ENCODE measurements around the gene STXBP5. TPM values are rescaled to one million over a fixed set of nuclear protein-coding genes. Genes with fewer than 3 reads are reported as not detected.

STXBP5 gene
- total and polyA plus RNA-seq, 2 of the 4 experiments (the other 2 are of a cell fraction), result 13.2 to 46.4 TPM

Small RNA genes within 50 kb of the gene (microRNA-seq; reads per million reads assigned to microRNA genes)
- gene AL355365.1 (ENCODE audit: insufficient read depth, insufficient read length), result not detected

Small RNA genes within 50 kb of the gene (small RNA-seq; reads per million reads assigned to genes)
- 0 reads per million in 5 experiments for gene AL355365.1

Data from IMR-90 (cell line).